Measurements from ENCODE around the gene WBP2NL. TPM values are rescaled to one million over a fixed set of nuclear protein-coding genes. Genes with fewer than 3 reads are reported as not detected.

WBP2NL gene
- total and polyA plus RNA-seq, 5 donors from 2014 or later: 0.46 to 2.9 (median 0.73) TPM

GRCh38 chr22:42016111-42016510, 17.5 kb downstream of the WBP2NL start:
- no peak for ATAC-seq (ENCODE audit: low read depth in 2 of 2)
- H3K4me1 ChIP-seq (ENCODE audit: control insufficient read depth, insufficient read depth, low read length, poor library complexity, severe bottlenecking): no peaks in the 10 kb centered on the region
- peak overlapping the region in 1 of 3 donors; percentile 30 for H3K27ac Mint-ChIP-seq

GRCh38 chr22:42018224-42018623, 19.6 kb downstream of the WBP2NL start:
- Histone ChIP-seq H3K4me3 (ENCODE audit: low read depth, low read length) (no peak overlapping the region), H3K27me3 (ENCODE audit: control insufficient read depth, insufficient read depth, low read length) (no peaks in the 10 kb centered on the region), H3K4me1 (ENCODE audit: control insufficient read depth, insufficient read depth, low read length, poor library complexity, severe bottlenecking) (peaks cover 11% of the 10 kb centered on the region), H3K27ac (ENCODE audit: insufficient read depth, low read length, poor library complexity, severe bottlenecking) (no peak overlapping the region), H3K9me3 (ENCODE audit: control insufficient read depth in 2 of 2, low read length in 2 of 2) (no peaks in the 10 kb centered on the region), H3K36me3 (ENCODE audit: control insufficient read depth, insufficient read depth, low read length) (peaks cover 3% of the 10 kb centered on the region)
- peaks cover 37% of the 10 kb centered on the region for H3K27me3 Mint-ChIP-seq
- peaks cover 7% of the 10 kb centered on the region for H3K36me3 Mint-ChIP-seq
- no peak overlapping the region for H3K4me3 Mint-ChIP-seq
- DNase-seq: no peak
- peaks cover 0 to 6% (median 0%) of the 10 kb centered on the region in 7 donors for H3K9me3 Mint-ChIP-seq
- no peak for ATAC-seq (ENCODE audit: low read depth in 2 of 2)
- H3K4me1 Mint-ChIP-seq: peaks cover 10 to 18% (median 13%) of the 10 kb centered on the region in 4 donors
- H3K27ac Mint-ChIP-seq: no peak overlapping the region

More at GRCh38 chr22:42016111-42016510, 17.5 kb downstream of the WBP2NL start:
- Histone ChIP-seq H3K27ac (ENCODE audit: insufficient read depth, low read length, poor library complexity, severe bottlenecking) (no peak overlapping the region), H3K9me3 (ENCODE audit: control insufficient read depth in 2 of 2, low read length in 2 of 2) (no peaks in the 10 kb centered on the region), H3K4me3 (ENCODE audit: low read depth, low read length) (no peak overlapping the region), H3K36me3 (ENCODE audit: control insufficient read depth, insufficient read depth, low read length) (peaks cover 3% of the 10 kb centered on the region), H3K27me3 (ENCODE audit: control insufficient read depth, insufficient read depth, low read length) (no peaks in the 10 kb centered on the region)
- Mint-ChIP-seq H3K4me3 (no peak overlapping the region), H3K4me1 (peaks cover 0 to 4% (median under 1%) of the 10 kb centered on the region in 4 donors), H3K36me3 (peaks cover 7% of the 10 kb centered on the region), H3K9me3 (peaks cover 0 to 11% (median 1%) of the 10 kb centered on the region in 7 donors), H3K27me3 (peaks cover 37% of the 10 kb centered on the region)
- DNase-seq: no peak

- no peak overlapping the region for H3K27ac Mint-ChIP-seq
- H3K4me1 ChIP-seq (ENCODE audit: control insufficient read depth, insufficient read depth, low read length, poor library complexity, severe bottlenecking): peaks cover 11% of the 10 kb centered on the region
- no peak for DNase-seq
- H3K27ac ChIP-seq (ENCODE audit: insufficient read depth, low read length, poor library complexity, severe bottlenecking): no peak overlapping the region
- no peak for ATAC-seq (ENCODE audit: low read depth in 2 of 2)
- peaks cover 19% of the 10 kb centered on the region for H3K27me3 Mint-ChIP-seq
- H3K4me3 ChIP-seq (ENCODE audit: low read depth, low read length): no peak overlapping the region
- H3K4me1 Mint-ChIP-seq: peaks cover 13 to 33% (median 19%) of the 10 kb centered on the region in 4 donors
- H3K9me3 ChIP-seq (ENCODE audit: control insufficient read depth in 2 of 2, low read length in 2 of 2): no peaks in the 10 kb centered on the region
- no peak overlapping the region for H3K4me3 Mint-ChIP-seq
- H3K9me3 Mint-ChIP-seq: peaks cover 0 to 3% (median 0%) of the 10 kb centered on the region in 7 donors
- peaks cover 7% of the 10 kb centered on the region for H3K36me3 Mint-ChIP-seq
- no peaks in the 10 kb centered on the region for H3K27me3 ChIP-seq (ENCODE audit: control insufficient read depth, insufficient read depth, low read length)
- H3K36me3 ChIP-seq (ENCODE audit: control insufficient read depth, insufficient read depth, low read length): peaks cover 3% of the 10 kb centered on the region
These were observed 23.0 kb downstream of the WBP2NL start for GRCh38 chr22:42021571-42021970.

GRCh38 chr22:42022162-42022847, 23.7 kb downstream of the WBP2NL start:
- ATAC-seq (ENCODE audit: low read depth in 2 of 2): peak; percentile 20 to 78
- Mint-ChIP-seq H3K27me3 (peaks cover 12% of the 10 kb centered on the region), H3K36me3 (peaks cover 4% of the 10 kb centered on the region), H3K4me3 (peak overlapping the region in 2 of 4 donors; percentile 31 to 58), H3K4me1 (peaks cover 15 to 36% (median 21%) of the 10 kb centered on the region in 4 donors), H3K9me3 (peaks cover 0 to 3% (median 0%) of the 10 kb centered on the region in 7 donors), H3K27ac (peak overlapping the region; percentile 67 to 83 (median 76))
- Histone ChIP-seq H3K9me3 (ENCODE audit: control insufficient read depth in 2 of 2, low read length in 2 of 2) (no peaks in the 10 kb centered on the region), H3K4me3 (ENCODE audit: low read depth, low read length) (peak overlapping the region; percentile 7), H3K4me1 (ENCODE audit: control insufficient read depth, insufficient read depth, low read length, poor library complexity, severe bottlenecking) (peaks cover 11% of the 10 kb centered on the region), H3K27ac (ENCODE audit: insufficient read depth, low read length, poor library complexity, severe bottlenecking) (no peak overlapping the region), H3K36me3 (ENCODE audit: control insufficient read depth, insufficient read depth, low read length) (peaks cover 3% of the 10 kb centered on the region), H3K27me3 (ENCODE audit: control insufficient read depth, insufficient read depth, low read length) (no peaks in the 10 kb centered on the region)
- DNase-seq: peak in 1 of 3 donors; percentile 78

- H3K9me3 Mint-ChIP-seq: peaks cover 0 to 2% (median 0%) of the 10 kb centered on the region in 7 donors
- H3K4me1 Mint-ChIP-seq: peaks cover 17 to 41% (median 25%) of the 10 kb centered on the region in 4 donors
- Histone ChIP-seq H3K36me3 (ENCODE audit: control insufficient read depth, insufficient read depth, low read length) (peaks cover 1% of the 10 kb centered on the region), H3K4me1 (ENCODE audit: control insufficient read depth, insufficient read depth, low read length, poor library complexity, severe bottlenecking) (peaks cover 11% of the 10 kb centered on the region), H3K27ac (ENCODE audit: insufficient read depth, low read length, poor library complexity, severe bottlenecking) (no peak overlapping the region), H3K4me3 (ENCODE audit: low read depth, low read length) (no peak overlapping the region), H3K9me3 (ENCODE audit: control insufficient read depth in 2 of 2, low read length in 2 of 2) (no peaks in the 10 kb centered on the region), H3K27me3 (ENCODE audit: control insufficient read depth, insufficient read depth, low read length) (no peaks in the 10 kb centered on the region)
- H3K4me3 Mint-ChIP-seq: no peak overlapping the region
- ATAC-seq (ENCODE audit: low read depth in 2 of 2) (no peak), DNase-seq (no peak)
- H3K36me3 Mint-ChIP-seq: peaks cover 6% of the 10 kb centered on the region
- no peaks in the 10 kb centered on the region for H3K27me3 Mint-ChIP-seq
- no peak overlapping the region for H3K27ac Mint-ChIP-seq
These were observed 26.8 kb downstream of the WBP2NL start for GRCh38 chr22:42025421-42025820.

- no peaks in the 10 kb centered on the region for H3K36me3 ChIP-seq (ENCODE audit: control insufficient read depth, insufficient read depth, low read length)
- Mint-ChIP-seq H3K4me3 (peak overlapping the region in 2 of 4 donors; percentile 35 to 38), H3K36me3 (peaks cover 6% of the 10 kb centered on the region), H3K27ac (peak overlapping the region in 1 of 3 donors; percentile 36), H3K4me1 (peaks cover 28 to 52% (median 36%) of the 10 kb centered on the region in 4 donors), H3K9me3 (peaks cover 0 to 2% (median 0%) of the 10 kb centered on the region in 7 donors), H3K27me3 (no peaks in the 10 kb centered on the region)
- peaks cover 24% of the 10 kb centered on the region for H3K4me1 ChIP-seq (ENCODE audit: control insufficient read depth, insufficient read depth, low read length, poor library complexity, severe bottlenecking)
- H3K27me3 ChIP-seq (ENCODE audit: control insufficient read depth, insufficient read depth, low read length): no peaks in the 10 kb centered on the region
- no peaks in the 10 kb centered on the region for H3K9me3 ChIP-seq (ENCODE audit: control insufficient read depth in 2 of 2, low read length in 2 of 2)
- ATAC-seq (ENCODE audit: low read depth in 2 of 2) (no peak), DNase-seq (no peak)
- no peak overlapping the region for H3K27ac ChIP-seq (ENCODE audit: insufficient read depth, low read length, poor library complexity, severe bottlenecking)
- peak overlapping the region; percentile 17 for H3K4me3 ChIP-seq (ENCODE audit: low read depth, low read length)
These were observed 28.1 kb downstream of the WBP2NL start for GRCh38 chr22:42026705-42027104.

GRCh38 chr22:42033263-42034181, 34.9 kb downstream of the WBP2NL start:
- no peaks in the 10 kb centered on the region for H3K27me3 ChIP-seq (ENCODE audit: control insufficient read depth, insufficient read depth, low read length)
- H3K4me1 Mint-ChIP-seq: peaks cover 12 to 30% (median 20%) of the 10 kb centered on the region in 4 donors
- ATAC-seq (ENCODE audit: low read depth in 2 of 2) (no peak), DNase-seq (no peak)
- peaks cover 0 to 11% (median 4%) of the 10 kb centered on the region in 7 donors for H3K9me3 Mint-ChIP-seq
- H3K4me1 ChIP-seq (ENCODE audit: control insufficient read depth, insufficient read depth, low read length, poor library complexity, severe bottlenecking): peaks cover 19% of the 10 kb centered on the region
- H3K27ac ChIP-seq (ENCODE audit: insufficient read depth, low read length, poor library complexity, severe bottlenecking): no peak overlapping the region
- H3K4me3 ChIP-seq (ENCODE audit: low read depth, low read length): no peak overlapping the region
- H3K9me3 ChIP-seq (ENCODE audit: control insufficient read depth in 2 of 2, low read length in 2 of 2): peaks cover 2 to 9% of the 10 kb centered on the region in 2 experiments
- H3K36me3 ChIP-seq (ENCODE audit: control insufficient read depth, insufficient read depth, low read length): no peaks in the 10 kb centered on the region
- H3K4me3 Mint-ChIP-seq: peak overlapping the region in 1 of 4 donors; percentile 21
- H3K27me3 Mint-ChIP-seq: no peaks in the 10 kb centered on the region
- H3K27ac Mint-ChIP-seq: no peak overlapping the region
- peaks cover 7% of the 10 kb centered on the region for H3K36me3 Mint-ChIP-seq
